GM23338 (cell line): ENCODE data around the gene MPND. TPM values are rescaled to one million over a fixed set of nuclear protein-coding genes. Genes with fewer than 3 reads are reported as not detected.

ENCODE experiments used
- ATAC-seq: fragments of 200-7000 bp; cut with Tn5 transposase; 3 replicates; pipeline ENCODE4 v1.9.1; 2020
- DNase-seq: peaks from one replicate; pipeline ENCODE4 v3.0.0-alpha.2; 2015; ENCODE audit warnings: low spot score
- H2AFZ ChIP-seq: fragments of 200-600 bp; sonication (generic); 2 replicates; pipeline ENCODE4 v1.8.0; 2016; ENCODE audit warnings: antibody characterized with exemption, mild to moderate bottlenecking, moderate library complexity
- H3F3A ChIP-seq: fragments of 200-600 bp; sonication (generic); replicated peaks from 2 replicates; pipeline ENCODE4 v1.8.0; 2017; ENCODE audit warnings: antibody characterized with exemption, mixed run types, low read depth
- H3K27ac ChIP-seq: fragments of 200-600 bp; sonication (generic); 2 replicates; pipeline ENCODE4 v1.6.1; 2016; ENCODE audit warnings: low read depth
- H3K27me3 ChIP-seq: fragments of 200-600 bp; sonication (generic); 2 replicates; pipeline ENCODE4 v1.8.0; 2016; ENCODE audit warnings: mild to moderate bottlenecking, mixed run types, moderate library complexity; ENCODE audit not compliant: insufficient read depth
- H3K36me3 ChIP-seq: fragments of 200-600 bp; sonication (generic); 2 replicates; pipeline ENCODE4 v1.8.0; 2016; ENCODE audit warnings: mild to moderate bottlenecking; ENCODE audit not compliant: insufficient read depth
- H3K4me1 ChIP-seq: fragments of 200-600 bp; sonication (generic); 2 replicates; pipeline ENCODE4 v1.8.0; 2016; ENCODE audit warnings: mild to moderate bottlenecking, moderate library complexity; ENCODE audit not compliant: insufficient read depth
- H3K4me2 ChIP-seq: fragments of 200-600 bp; sonication (generic); 2 replicates; pipeline ENCODE4 v1.7.1; 2017; ENCODE audit warnings: mixed run types
- H3K4me3 ChIP-seq: fragments of 200-600 bp; sonication (generic); 2 replicates; pipeline ENCODE4 v1.6.1; 2016; ENCODE audit warnings: mixed run types
- H3K79me2 ChIP-seq: fragments of 200-600 bp; sonication (generic); replicated peaks from 2 replicates; pipeline ENCODE4 v1.8.0; 2017; ENCODE audit warnings: mild to moderate bottlenecking; ENCODE audit not compliant: insufficient read depth
- H3K9me2 ChIP-seq: fragments of 200-600 bp; sonication (generic); 2 replicates; pipeline ENCODE4 v1.8.0; 2017; ENCODE audit not compliant: insufficient read depth
- H4K20me1 ChIP-seq: fragments of 200-600 bp; sonication (generic); replicated peaks from 2 replicates; pipeline ENCODE4 v1.8.0; 2017; ENCODE audit warnings: mild to moderate bottlenecking; ENCODE audit not compliant: insufficient read depth
- H3K27ac Mint-ChIP-seq: 2 replicates; pipeline ENCODE4 v1.8.0; 2020; ENCODE audit warnings: inconsistent platforms, mild to moderate bottlenecking, moderate library complexity, mixed read lengths
- H3K27me3 Mint-ChIP-seq: 3 replicates; pipeline ENCODE4 v1.8.0; 2022; ENCODE audit warnings: low read depth, mild to moderate bottlenecking, moderate library complexity, mixed read lengths, inconsistent platforms; ENCODE audit not compliant: insufficient read depth, poor library complexity
- H3K36me3 Mint-ChIP-seq: 3 replicates; pipeline ENCODE4 v1.8.0; 2021; ENCODE audit warnings: low read depth, mild to moderate bottlenecking, inconsistent platforms, moderate library complexity, mixed read lengths
- H3K4me1 Mint-ChIP-seq: 3 replicates; pipeline ENCODE4 v1.8.0; 2020; ENCODE audit warnings: mild to moderate bottlenecking, inconsistent platforms, mixed read lengths
- H3K4me3 Mint-ChIP-seq: 3 replicates; pipeline ENCODE4 v1.8.0; 2021; ENCODE audit warnings: moderate library complexity, mild to moderate bottlenecking, inconsistent platforms, mixed read lengths
- H3K9me3 Mint-ChIP-seq: 3 replicates; pipeline ENCODE4 v1.8.0; 2020; ENCODE audit warnings: moderate library complexity, mild to moderate bottlenecking, inconsistent platforms, mixed read lengths
- CREB1 ChIP-seq: fragments of 250-450 bp; sonication (Bioruptor Pico); IDR thresholded peaks from 2 replicates; pipeline ENCODE4 v1.5.0; 2020; ENCODE audit warnings: low read depth, mild to moderate bottlenecking, moderate library complexity
- EZH2 ChIP-seq: fragments of 200-600 bp; sonication (generic); IDR thresholded peaks from one replicate; pipeline ENCODE4 v1.8.0; 2017; ENCODE audit warnings: antibody characterized with exemption, mild to moderate bottlenecking, low read depth; ENCODE audit not compliant: unreplicated experiment
- EZH2phosphoT487 ChIP-seq: fragments of 200-600 bp; sonication (generic); IDR thresholded peaks from one replicate; pipeline ENCODE4 v1.8.1; 2018; ENCODE audit warnings: antibody characterized with exemption; ENCODE audit not compliant: unreplicated experiment
- JUNB ChIP-seq: IDR thresholded peaks from one replicate; pipeline ENCODE4 v1.6.1; 2016; ENCODE audit warnings: antibody characterized with exemption; ENCODE audit not compliant: unreplicated experiment
- NANOG ChIP-seq: IDR thresholded peaks from 2 replicates; pipeline ENCODE4 v1.6.1; 2016; ENCODE audit warnings: antibody characterized with exemption, borderline replicate concordance
- POLR2AphosphoS5 ChIP-seq: IDR thresholded peaks from 2 replicates; pipeline ENCODE4 v1.6.1; 2016; ENCODE audit warnings: antibody characterized with exemption, low read depth
- STAT1 ChIP-seq: IDR thresholded peaks from one replicate; pipeline ENCODE4 v1.6.1; 2016; ENCODE audit warnings: antibody characterized with exemption; ENCODE audit not compliant: unreplicated experiment
- ZNF114 ChIP-seq: fragments of 250-450 bp; sonication (Bioruptor Pico); IDR thresholded peaks from 2 replicates; pipeline ENCODE4 v1.5.0; 2020; ENCODE audit warnings: mild to moderate bottlenecking, moderate library complexity
- ZNF331 ChIP-seq: fragments of 250-450 bp; sonication (Bioruptor Pico); IDR thresholded peaks from 2 replicates; pipeline ENCODE4 v1.5.0; 2020; ENCODE audit warnings: low read depth, mild to moderate bottlenecking, moderate library complexity
- polyA plus RNA-seq: library from polyadenylated mRNA; unstranded; fragments of >200 nt; fragmentation: Nextera tagmentation; extraction: Ambion mirVana; gene quantifications from 2 replicates; pipeline ENCODE4 v1.2.1, GENCODE V29; 2016
- total RNA-seq: library from RNA; depleted of rRNA; stranded (reverse); fragments of >200 nt; shearing (Covaris generic); gene quantifications from 2 replicates; pipeline ENCODE4 v1.2.3, GENCODE V29; 2014
- TF ChIP-seq, protein P1 (sequence below), 2 experiments: fragments of 200-600 bp in 1 of 2; sonication (generic) in 1 of 2; conservative IDR thresholded peaks; 2 replicates each; pipeline versions ENCODE4 v1.5.1 to v1.6.1; 2016 to 2017; ENCODE audit warnings: antibody characterized with exemption in 2 of 2, low read depth in 2 of 2, mild to moderate bottlenecking in 2 of 2, moderate library complexity in 1 of 2
- TF ChIP-seq, protein P2 (sequence below): fragments of 250-450 bp; sonication (Bioruptor Pico); IDR thresholded peaks from 2 replicates; pipeline ENCODE4 v1.5.0; 2020; ENCODE audit warnings: mild to moderate bottlenecking, moderate library complexity
- TF ChIP-seq, protein P3 (sequence below): IDR thresholded peaks from one replicate; pipeline ENCODE4 v1.6.1; 2018; ENCODE audit warnings: antibody characterized with exemption; ENCODE audit not compliant: unreplicated experiment
- TF ChIP-seq, protein P4 (sequence below): IDR thresholded peaks from 2 replicates; pipeline ENCODE4 v1.6.1; 2016; ENCODE audit warnings: antibody characterized with exemption

Gene MPND
- total and polyA plus RNA-seq, 2 experiments from 2014 or later = 11.8 to 15.6 TPM

DNA sequence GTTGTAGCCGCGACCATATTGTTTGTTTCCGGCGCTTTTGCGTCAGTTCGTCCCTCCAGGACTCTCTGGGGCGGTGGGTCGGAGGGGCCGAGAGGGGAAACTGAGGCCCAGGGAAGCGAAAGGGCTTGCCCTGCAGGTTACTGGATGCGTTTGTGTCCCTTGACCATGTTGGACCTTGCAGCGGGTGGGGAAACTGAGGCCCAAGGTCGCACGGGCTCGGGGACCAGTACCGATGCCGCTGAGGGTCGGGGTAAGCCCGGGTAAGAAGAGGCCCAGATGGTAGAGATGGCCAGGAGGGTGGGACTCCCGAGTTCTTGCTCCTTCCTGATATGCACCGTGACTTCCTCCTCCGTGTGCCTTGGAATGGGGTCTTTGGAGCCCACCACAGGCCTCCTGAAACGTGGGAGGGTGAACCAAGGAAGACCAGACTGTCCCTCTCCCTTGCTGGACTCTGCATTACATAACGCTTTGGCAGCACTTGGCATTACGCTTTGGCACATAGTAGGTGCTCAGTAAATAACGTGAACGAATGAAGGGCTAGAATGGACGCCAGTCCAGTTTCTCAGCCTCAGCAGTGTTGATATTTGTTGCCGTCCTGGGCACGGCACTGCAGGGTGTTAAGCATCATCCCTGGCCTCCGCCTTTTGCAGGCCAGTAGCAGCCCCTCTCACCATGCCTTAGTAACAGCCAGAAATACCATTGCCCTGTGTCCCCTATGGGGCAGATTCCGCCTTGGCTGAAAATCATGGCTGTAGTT, 59.8 kb downstream of the MPND start:
- Histone ChIP-seq H3K79me2 (peaks cover 84% of the 10 kb centered on the region), H3K4me2 (peak overlapping the region; percentile 97), H2AFZ (no peak overlapping the region), H4K20me1 (peaks cover 45% of the 10 kb centered on the region), H3K4me1 (peaks cover 52% of the 10 kb centered on the region), H3K36me3 (peaks cover 4% of the 10 kb centered on the region; the same call in 1 of the 2 replicates), H3K9me2 (no peaks in the 10 kb centered on the region), H3K27ac (peak overlapping the region; percentile 100), H3K27me3 (no peaks in the 10 kb centered on the region), H3F3A (peaks cover 17% of the 10 kb centered on the region; the same call in 1 of the 2 replicates), H3K4me3 (peak overlapping the region; percentile 93)
- ATAC-seq (no peak; the same call in 2 of the 3 replicates), DNase-seq (peak; percentile 47)
- Mint-ChIP-seq H3K27ac (peak overlapping the region; percentile 95), H3K4me3 (peak overlapping the region; percentile 98), H3K36me3 (peaks cover 54% of the 10 kb centered on the region), H3K4me1 (peaks cover 55% of the 10 kb centered on the region), H3K27me3 (peaks cover 6% of the 10 kb centered on the region), H3K9me3 (no peaks in the 10 kb centered on the region; the same call in 2 of the 3 replicates)
- TF ChIP-seq NANOG = no peak
- TF ChIP-seq EZH2phosphoT487 = no peak
- TF ChIP-seq, protein P1, sequence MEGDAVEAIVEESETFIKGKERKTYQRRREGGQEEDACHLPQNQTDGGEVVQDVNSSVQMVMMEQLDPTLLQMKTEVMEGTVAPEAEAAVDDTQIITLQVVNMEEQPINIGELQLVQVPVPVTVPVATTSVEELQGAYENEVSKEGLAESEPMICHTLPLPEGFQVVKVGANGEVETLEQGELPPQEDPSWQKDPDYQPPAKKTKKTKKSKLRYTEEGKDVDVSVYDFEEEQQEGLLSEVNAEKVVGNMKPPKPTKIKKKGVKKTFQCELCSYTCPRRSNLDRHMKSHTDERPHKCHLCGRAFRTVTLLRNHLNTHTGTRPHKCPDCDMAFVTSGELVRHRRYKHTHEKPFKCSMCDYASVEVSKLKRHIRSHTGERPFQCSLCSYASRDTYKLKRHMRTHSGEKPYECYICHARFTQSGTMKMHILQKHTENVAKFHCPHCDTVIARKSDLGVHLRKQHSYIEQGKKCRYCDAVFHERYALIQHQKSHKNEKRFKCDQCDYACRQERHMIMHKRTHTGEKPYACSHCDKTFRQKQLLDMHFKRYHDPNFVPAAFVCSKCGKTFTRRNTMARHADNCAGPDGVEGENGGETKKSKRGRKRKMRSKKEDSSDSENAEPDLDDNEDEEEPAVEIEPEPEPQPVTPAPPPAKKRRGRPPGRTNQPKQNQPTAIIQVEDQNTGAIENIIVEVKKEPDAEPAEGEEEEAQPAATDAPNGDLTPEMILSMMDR (conservative IDR thresholded peaks at IDR 0.05; ENCODE audit: low read depth in 2 of 2) = no peak
- TF ChIP-seq ZNF331 (CRISPR knock-in tag) = no peak
- TF ChIP-seq POLR2AphosphoS5 = no peak
- TF ChIP-seq STAT1 = no peak
- TF ChIP-seq JUNB = no peak
- no peak for TF ChIP-seq CREB1
- TF ChIP-seq, protein P2, sequence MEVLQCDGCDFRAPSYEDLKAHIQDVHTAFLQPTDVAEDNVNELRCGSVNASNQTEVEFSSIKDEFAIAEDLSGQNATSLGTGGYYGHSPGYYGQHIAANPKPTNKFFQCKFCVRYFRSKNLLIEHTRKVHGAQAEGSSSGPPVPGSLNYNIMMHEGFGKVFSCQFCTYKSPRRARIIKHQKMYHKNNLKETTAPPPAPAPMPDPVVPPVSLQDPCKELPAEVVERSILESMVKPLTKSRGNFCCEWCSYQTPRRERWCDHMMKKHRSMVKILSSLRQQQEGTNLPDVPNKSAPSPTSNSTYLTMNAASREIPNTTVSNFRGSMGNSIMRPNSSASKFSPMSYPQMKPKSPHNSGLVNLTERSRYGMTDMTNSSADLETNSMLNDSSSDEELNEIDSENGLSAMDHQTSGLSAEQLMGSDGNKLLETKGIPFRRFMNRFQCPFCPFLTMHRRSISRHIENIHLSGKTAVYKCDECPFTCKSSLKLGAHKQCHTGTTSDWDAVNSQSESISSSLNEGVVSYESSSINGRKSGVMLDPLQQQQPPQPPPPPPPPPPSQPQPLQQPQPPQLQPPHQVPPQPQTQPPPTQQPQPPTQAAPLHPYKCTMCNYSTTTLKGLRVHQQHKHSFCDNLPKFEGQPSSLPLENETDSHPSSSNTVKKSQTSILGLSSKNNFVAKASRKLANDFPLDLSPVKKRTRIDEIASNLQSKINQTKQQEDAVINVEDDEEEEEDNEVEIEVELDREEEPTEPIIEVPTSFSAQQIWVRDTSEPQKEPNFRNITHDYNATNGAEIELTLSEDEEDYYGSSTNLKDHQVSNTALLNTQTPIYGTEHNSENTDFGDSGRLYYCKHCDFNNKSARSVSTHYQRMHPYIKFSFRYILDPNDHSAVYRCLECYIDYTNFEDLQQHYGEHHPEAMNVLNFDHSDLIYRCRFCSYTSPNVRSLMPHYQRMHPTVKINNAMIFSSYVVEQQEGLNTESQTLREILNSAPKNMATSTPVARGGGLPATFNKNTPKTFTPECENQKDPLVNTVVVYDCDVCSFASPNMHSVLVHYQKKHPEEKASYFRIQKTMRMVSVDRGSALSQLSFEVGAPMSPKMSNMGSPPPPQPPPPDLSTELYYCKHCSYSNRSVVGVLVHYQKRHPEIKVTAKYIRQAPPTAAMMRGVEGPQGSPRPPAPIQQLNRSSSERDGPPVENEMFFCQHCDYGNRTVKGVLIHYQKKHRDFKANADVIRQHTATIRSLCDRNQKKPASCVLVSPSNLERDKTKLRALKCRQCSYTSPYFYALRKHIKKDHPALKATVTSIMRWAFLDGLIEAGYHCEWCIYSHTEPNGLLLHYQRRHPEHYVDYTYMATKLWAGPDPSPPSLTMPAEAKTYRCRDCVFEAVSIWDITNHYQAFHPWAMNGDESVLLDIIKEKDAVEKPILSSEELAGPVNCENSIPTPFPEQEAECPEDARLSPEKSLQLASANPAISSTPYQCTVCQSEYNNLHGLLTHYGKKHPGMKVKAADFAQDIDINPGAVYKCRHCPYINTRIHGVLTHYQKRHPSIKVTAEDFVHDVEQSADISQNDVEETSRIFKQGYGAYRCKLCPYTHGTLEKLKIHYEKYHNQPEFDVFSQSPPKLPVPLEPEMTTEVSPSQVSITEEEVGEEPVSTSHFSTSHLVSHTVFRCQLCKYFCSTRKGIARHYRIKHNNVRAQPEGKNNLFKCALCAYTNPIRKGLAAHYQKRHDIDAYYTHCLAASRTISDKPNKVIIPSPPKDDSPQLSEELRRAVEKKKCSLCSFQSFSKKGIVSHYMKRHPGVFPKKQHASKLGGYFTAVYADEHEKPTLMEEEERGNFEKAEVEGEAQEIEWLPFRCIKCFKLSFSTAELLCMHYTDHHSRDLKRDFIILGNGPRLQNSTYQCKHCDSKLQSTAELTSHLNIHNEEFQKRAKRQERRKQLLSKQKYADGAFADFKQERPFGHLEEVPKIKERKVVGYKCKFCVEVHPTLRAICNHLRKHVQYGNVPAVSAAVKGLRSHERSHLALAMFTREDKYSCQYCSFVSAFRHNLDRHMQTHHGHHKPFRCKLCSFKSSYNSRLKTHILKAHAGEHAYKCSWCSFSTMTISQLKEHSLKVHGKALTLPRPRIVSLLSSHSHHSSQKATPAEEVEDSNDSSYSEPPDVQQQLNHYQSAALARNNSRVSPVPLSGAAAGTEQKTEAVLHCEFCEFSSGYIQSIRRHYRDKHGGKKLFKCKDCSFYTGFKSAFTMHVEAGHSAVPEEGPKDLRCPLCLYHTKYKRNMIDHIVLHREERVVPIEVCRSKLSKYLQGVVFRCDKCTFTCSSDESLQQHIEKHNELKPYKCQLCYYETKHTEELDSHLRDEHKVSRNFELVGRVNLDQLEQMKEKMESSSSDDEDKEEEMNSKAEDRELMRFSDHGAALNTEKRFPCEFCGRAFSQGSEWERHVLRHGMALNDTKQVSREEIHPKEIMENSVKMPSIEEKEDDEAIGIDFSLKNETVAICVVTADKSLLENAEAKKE (CRISPR knock-in tag) = no peak
- TF ChIP-seq, protein P3, sequence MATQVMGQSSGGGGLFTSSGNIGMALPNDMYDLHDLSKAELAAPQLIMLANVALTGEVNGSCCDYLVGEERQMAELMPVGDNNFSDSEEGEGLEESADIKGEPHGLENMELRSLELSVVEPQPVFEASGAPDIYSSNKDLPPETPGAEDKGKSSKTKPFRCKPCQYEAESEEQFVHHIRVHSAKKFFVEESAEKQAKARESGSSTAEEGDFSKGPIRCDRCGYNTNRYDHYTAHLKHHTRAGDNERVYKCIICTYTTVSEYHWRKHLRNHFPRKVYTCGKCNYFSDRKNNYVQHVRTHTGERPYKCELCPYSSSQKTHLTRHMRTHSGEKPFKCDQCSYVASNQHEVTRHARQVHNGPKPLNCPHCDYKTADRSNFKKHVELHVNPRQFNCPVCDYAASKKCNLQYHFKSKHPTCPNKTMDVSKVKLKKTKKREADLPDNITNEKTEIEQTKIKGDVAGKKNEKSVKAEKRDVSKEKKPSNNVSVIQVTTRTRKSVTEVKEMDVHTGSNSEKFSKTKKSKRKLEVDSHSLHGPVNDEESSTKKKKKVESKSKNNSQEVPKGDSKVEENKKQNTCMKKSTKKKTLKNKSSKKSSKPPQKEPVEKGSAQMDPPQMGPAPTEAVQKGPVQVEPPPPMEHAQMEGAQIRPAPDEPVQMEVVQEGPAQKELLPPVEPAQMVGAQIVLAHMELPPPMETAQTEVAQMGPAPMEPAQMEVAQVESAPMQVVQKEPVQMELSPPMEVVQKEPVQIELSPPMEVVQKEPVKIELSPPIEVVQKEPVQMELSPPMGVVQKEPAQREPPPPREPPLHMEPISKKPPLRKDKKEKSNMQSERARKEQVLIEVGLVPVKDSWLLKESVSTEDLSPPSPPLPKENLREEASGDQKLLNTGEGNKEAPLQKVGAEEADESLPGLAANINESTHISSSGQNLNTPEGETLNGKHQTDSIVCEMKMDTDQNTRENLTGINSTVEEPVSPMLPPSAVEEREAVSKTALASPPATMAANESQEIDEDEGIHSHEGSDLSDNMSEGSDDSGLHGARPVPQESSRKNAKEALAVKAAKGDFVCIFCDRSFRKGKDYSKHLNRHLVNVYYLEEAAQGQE = no peak
- TF ChIP-seq, protein P4, sequence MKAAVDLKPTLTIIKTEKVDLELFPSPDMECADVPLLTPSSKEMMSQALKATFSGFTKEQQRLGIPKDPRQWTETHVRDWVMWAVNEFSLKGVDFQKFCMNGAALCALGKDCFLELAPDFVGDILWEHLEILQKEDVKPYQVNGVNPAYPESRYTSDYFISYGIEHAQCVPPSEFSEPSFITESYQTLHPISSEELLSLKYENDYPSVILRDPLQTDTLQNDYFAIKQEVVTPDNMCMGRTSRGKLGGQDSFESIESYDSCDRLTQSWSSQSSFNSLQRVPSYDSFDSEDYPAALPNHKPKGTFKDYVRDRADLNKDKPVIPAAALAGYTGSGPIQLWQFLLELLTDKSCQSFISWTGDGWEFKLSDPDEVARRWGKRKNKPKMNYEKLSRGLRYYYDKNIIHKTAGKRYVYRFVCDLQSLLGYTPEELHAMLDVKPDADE = no peak
- no peak for TF ChIP-seq ZNF114 (CRISPR knock-in tag)
- TF ChIP-seq EZH2 = no peak
